LNCAP (cell line): ENCODE data around the gene AGFG2.
A peak's percentile ranks its signal among the peaks of the same experiment; 100 is the strongest.

Experiments used
- CTCF ChIP-seq: fragments of 450-650 bp; IDR thresholded peaks from 2 replicates; pipeline ENCODE4 v1.5.1; 2017; ENCODE audit warnings: mild to moderate bottlenecking

AGFG2 gene

GRCh38 chr7:100562195-100563099 lies 23.4 kb downstream of the AGFG2 start:
- TF ChIP-seq CTCF: no peak

GRCh38 chr7:100563100-100563564 lies 24.1 kb downstream of the AGFG2 start:
- no peak for TF ChIP-seq CTCF

GRCh38 chr7:100563809-100564400 lies 24.9 kb downstream of the AGFG2 start:
- peak; percentile 92 for TF ChIP-seq CTCF

DNA sequence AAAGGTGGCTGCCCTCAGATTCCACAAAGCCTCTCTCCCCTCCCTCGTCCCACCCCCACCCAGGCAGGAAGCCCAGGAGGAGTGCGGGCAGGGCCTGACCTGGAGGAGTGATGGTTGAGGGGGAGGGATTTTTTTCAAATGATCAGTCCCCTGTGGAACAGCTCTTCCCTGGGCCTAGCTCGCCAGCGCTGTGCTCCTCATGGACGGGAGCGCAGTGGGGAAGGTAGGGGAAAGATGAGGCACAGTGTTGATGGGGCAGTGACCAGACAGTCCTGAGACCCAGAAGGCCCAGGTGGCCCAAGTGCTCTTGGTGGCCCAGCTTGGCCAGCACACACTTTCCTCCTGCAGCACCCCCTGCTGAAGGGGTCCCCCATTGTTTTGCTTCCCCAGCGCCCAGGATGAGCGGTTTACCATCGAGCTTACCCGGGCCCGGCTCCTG lies 26.1 kb downstream of the AGFG2 start:
- no peak for TF ChIP-seq CTCF

DNA sequence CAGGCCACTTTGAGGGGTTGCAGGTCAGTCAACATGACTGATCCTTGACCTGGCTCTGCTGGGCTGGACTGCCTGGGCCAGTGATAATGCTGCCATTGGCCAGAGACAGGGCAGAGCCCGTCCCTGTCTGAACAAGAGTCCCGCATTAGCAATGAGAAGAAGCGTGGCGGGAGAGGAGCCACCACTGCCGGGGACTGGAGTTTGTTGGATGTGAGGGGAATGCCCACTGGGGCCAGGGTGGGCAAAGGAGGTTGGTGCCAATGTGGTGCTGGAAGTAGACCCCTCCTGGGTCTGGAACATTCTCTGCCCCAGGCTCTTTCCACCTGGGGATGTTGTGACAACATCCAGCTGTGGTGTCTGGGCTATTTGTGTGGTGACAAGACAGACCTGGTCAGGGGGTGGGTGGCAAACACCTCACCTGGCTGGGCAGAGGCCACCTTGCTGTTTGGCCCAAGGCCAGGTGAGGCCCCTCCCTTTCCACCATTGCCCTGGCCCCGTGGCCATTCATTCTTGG lies 27.1 kb downstream of the AGFG2 start:
- TF ChIP-seq CTCF: no peak

GRCh38 chr7:100567031-100567730 lies 28.2 kb downstream of the AGFG2 start:
- no peak for TF ChIP-seq CTCF

DNA sequence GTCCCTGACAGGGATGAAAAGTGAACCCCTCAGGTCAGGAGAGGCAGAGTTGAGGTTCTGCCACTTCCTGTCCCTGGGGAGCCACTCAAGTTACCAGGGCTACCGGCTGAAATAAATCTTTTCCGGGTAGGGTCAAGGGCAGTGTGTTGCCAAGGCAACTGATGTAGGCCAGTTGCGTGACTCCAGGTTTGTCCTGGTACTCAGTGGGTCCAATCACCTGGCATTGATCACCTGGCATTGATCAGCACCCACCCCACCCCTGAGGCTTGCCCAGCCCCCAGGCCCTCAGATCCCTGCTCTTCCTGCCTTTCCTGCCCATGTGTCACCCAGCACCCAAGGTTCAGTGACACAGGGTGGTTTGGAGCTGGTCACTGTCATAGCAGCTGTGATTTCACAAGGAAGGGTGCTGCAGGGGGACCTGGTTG lies 28.8 kb downstream of the AGFG2 start:
- no peak for TF ChIP-seq CTCF
